Amniotic stem cell (primary cell): ENCODE measurements around the gene CDHR3.

ENCODE experiments used
- DNase-seq: peaks from one replicate; lab custom pipeline; 2025; lab: John Stamatoyannopoulos, UW

Gene CDHR3

DNA sequence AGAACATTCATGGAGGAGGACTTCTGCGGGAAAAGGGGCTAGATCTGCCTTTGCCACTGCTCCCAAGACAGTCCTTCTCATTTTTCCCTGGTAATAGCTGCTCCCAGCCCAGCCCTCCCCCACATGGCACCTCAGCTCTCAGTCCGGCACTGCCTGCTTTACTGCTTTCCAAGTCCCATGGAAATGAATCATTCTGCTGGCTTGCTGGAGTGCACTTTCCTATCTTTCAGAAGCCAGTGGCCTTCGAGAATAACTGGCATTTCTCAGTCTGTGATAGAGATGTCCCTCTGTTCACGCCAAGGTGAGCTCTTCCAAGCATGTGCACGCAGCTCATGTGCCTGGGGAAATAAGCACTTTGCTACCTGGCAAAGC lies 87.7 kb downstream of the CDHR3 start:
- peak; percentile 51 for DNase-seq

DNA sequence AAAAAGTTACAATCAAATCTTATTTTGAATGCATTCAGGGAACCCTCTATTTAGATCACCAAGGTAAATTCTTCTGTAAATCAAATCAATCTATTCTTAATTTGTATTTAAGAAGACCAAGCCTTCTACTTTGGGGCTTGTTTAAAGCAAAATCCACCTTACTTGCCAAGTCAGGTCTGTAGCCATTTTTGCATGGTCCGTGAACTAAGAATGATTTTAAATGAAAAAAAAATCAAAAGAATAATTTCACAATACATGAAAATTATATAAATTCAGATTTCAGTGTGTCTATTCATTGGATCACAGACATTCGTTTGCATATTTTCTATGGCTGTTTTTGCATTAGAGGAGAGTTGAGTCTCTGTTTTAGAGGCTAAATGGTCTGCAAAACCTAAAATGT lies 89.6 kb downstream of the CDHR3 start:
- no peak for DNase-seq

DNA sequence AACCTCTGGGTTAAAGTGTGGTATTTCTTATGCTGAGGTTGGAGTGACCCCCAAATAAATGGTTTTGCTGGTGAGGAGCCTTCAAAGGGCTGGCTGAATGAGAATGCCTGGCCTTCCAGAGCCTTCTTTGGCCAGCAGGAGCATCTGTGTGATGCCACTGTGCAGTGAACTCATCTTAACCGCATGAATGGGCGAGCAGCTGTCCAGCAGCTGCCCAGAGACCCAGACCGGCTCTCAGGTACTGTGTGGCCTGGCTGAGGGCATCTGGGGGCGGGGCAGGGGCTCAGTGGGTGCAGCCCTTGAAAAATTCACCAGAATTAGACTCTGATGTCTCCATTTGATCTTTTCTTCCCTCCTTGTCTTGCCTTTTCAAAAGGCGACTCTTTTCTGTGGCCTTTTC lies 90.0 kb downstream of the CDHR3 start:
- no peak for DNase-seq

DNA sequence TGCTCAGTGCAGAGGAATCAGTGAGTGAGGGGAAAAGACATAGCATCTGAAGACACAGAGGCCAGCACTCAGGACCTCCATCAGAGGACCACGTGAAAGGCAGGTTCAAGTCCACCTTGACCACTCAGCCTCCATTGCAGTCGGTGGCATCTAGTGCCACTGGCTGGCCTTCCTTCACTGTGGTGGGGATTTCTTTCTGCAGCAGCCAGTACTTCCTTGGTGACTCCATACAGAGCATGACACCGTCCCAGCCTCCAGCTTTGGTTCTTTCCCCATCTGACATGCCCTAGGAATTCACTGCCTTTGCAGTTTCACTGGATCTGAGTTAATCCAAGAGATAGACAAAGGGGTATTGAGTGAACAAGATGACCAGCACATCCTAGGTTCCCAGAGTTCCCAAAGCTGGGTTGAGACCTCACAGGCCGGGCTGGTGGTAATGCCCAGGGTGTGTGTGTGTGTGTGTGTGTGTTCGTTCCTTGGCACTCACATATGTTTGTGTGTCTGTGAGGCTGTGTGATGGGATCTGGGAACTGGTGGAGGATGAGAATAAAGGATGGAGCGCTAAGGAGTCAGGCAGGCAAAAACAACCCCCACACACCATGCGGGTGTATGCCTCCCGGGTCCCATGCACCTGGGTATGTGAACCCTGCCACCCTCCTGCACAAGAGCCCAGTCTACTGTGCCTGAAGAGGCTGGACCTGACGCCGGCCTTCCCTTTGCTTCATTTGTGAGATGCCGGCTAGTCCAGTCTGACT lies 91.3 kb downstream of the CDHR3 start:
- no peak for DNase-seq

DNA sequence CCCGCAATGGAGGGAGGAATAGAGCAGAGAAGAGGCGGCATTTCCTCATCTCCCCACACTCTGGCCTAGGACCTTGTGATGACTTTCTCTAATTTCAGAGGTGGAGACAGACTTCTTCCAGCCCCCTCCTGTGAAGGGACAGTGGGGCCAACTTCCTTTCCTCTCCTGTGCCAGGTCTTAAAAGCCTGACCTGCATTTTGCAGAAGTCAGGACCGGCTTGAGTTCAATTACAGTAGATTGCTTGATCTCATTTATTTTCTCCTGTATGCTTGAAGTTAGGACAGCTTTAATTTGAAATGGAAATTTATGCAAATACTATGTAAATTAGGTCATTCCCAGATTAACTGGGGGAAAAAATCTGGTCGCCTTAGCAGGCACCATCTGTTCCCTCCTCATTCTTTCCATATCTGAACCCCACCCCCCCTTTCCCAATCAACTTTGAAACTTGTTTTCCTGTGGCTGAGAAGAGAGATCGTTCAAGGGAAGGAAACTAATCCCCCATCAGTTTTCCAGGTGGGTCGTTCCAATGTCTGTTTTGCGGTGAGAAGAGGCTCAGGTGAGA lies 92.0 kb downstream of the CDHR3 start:
- no peak for DNase-seq

DNA sequence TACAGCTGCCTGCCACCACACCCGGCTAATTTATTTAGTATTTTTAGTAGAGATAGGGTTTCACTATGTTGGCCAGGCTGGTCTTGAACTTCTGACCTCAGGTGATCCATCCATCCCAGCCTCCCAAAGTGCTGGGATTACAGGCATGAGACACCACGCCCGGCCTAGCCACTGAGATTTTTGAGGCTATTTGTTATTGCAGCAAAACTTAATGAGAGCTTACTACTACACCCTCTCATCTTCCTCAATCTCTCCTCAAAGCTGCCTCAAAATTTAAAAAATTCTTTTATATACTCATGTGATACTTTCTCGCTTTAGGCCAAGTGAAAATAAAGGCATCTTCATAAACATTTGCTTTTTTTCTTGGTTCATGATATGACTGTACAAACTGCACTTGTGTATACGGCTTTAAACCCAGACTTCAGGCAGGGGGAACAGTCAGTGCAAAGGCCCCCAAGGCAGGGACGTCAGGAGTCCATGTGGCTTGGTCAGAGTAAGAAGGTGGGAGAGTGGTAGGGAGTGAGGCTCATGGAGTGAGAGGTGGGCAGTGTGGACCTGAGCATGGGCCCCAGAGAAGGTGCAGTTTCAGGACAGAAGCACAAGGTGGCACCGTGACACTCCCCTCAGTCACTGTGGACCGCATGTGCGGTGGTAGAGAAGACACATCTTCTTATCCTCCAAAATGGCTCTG lies 93.6 kb downstream of the CDHR3 start:
- peak; percentile 70 for DNase-seq

DNA sequence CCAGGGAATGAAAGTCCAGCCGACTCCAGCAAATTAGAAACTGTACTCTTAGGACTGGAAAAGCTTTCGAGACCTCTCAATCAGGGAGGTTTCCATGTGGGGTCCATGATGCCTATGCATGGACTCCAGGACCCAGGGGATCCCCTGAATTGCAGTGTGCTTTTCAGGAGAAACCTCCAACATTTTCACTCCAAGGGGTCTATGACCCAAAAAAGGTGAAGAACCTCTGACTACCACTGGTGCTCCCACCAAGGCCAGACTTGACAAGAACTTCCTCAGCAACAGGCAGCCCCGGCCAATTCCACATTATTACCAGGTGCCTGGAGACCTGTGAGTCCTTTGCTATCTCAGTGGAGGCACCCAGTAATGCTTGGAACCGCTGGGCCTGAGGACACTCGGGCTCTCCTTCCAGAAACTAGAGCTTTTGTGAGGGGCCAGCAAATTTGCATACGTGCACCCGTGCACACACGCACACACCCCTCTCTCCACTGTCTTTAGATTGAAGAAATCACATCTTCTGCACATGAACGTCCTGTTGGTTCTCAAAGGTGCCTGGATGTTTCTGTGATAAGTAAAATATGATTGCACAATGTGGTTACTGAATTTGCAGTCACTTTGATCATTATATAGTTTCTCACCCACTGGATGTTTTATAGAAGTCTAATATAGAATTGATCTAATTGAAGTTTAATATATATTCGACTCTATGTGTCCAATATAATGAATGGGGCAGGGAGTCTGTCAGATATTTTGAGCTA lies 94.3 kb downstream of the CDHR3 start:
- no peak for DNase-seq

DNA sequence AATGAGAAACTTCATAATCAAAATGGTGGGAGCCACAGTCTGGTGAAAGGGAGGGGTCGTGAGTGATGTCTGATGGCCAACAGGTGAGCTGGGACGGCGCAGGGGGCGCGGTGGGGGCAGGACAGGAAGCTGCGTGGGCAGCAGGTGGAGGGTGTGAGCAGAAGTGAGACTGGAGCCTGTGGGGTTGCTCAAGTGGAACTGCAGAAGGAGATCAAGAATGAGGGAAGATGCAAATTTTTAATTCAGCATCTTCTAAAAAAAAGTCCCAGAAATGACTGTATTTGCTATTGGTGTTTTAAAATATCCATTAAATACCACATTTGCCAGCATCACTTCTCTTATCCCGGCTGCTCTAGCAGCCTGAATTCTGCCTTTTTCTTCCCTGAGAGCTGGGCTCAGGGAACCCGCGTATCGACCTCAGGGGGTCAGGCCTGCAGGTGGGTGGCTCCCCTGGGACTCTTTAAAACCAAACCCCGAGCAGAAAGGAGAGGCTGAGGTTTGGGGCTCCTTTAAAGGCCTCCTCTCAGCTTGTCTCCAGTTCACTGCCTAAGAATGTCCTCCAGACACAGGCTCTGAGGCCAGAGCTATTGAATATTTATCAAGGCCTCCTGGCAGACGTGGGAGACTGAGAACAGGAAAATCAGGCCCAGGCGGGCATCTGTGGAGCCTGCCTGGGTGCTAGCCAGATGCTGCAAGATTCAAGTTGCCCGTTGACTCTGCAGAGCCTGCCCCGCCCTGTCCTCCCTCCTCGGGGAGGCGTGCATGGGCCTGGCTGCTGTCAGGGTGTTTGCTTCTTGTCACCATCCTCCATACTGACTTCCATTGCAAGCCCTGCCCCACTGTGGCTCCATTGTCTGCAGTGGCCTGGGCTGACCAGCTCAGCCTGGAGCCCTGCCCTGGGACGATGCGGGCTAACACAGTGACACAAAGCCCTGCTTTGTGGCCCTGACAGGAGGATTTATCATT lies 95.2 kb downstream of the CDHR3 start:
- DNase-seq, result no peak

DNA sequence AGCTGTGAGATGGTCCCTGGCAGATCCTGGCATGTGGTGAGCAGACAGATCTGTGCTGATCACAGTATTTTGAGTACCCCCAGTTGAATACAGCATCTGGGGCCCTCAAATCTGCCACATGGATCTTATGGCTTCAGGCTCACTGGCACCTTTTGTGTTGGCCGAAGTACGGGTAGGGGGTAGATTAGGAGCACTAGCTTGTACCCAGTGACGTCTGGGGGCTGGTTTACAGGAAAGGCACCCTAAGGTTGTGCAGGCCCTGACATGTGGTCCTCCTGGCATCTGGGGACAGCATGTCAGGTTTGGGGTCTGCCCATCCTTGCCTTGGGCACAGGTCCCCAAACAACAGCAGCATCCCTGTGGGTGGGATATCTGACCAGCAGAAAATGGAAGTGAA lies 95.9 kb downstream of the CDHR3 start:
- DNase-seq, result no peak

DNA sequence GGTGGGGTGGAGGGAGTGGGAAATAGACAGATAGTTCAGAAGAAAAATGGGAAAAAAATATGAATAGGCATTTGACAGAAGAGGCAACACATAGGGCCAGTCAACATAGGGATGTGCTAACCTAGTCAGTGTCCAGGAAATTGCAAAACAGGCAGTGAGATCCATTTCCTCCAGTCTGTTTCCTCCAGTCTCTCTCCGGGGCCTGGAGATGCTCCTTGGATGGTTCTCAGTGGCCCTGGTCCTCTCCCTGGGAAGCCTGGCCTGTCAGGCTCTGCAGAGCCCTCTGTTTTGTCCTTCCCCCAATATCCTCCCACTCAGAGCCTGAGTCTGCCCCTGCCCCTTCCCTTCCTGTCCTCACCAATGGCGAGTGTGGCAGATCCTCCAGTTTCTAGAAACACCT lies 96.5 kb downstream of the CDHR3 start:
- no peak for DNase-seq

DNA sequence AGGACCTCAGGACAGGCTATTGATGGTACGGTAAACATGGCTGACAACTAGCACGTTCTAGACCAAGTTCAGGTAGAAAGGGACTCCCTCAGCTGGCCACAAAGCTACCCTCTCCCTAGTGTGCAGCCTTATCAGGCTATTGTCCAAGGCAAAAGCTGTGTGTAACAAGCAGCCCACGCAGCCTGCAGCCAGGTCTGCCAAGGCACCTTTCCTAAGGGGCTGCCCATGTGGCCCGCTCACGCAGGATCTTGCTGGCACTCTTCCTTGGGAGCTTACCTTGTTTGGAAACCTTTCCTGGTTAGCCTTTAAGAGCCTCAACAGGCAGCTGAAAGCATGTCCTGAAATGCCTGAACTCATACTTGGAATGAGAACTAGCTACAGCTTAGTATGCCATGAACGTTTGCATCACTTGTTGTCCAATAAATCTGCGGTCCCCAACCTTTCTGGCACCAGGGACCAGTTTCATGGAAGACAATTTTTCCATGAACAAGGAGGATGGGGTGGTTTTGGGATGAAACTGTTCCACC lies 97.4 kb downstream of the CDHR3 start:
- DNase-seq, result no peak

DNA sequence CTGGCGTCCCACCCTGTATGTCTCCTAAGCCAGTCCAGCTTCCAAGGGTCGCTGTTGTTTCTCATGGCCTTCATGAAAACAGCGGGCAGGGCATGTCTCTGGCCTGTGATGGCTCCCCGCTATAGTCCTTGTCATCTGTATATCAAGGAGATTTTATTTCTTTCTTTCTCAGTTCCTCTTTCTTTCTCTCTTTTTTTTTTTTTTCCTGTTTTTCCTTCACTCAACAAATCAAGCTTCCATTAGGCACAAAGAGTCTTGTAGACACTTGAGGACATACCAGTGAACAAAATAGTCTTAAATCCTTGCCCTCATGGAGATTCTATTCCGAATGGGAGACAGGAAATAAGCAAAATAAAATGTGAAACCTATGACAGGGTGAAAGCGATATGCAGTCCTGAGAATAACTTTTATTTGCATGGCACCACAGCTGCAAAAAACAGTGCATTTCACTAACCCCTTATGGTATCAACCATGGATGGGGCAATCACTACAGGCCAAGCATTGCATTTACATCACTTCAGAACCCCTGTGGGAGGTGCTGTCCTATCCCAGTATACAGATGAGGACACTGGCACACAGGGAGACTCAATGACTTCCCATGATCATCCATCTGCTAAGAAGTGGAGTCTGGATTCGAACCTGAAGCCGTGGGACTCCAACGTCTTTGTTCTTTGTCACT lies 98.4 kb downstream of the CDHR3 start:
- DNase-seq, result no peak

DNA sequence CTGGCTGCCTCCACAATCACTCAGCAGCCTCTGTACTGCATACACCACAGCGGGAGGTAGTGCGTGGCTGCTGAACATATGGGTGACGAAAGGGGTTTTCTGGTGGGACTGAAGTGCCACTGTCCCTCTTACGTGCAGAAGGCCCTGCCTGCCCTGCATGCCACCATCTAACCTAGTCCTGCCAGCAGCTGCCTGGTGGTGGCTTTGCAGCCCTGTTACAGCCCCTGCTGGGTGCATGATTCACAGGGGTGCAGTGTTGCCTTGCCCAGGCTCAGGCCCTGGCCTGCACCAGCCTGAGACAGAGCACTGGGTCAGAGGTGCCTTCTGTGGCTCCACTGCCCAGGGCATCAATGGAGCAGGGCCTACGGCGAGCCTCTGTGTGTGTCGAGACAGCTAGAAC lies 98.9 kb downstream of the CDHR3 start:
- no peak for DNase-seq

DNA sequence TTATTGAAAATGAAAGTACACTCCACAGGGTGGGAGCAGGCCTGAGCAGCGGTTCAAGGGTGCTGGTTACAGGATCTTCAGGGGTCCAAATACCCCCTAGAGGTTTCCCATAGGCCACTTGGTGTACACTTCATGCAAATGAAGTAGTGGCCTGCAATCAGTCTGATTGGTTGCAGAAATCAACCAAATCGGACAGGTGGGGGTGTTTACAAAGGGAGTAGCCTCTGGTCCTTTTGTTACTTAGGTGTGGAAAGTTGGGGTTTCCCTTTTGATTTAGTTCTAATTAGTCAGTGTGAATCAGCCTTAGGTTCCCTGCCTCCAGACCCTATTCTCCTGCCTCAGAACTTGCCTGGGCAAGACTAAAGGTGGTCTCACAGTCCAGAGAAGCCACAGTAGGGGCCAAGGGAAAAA lies 99.5 kb downstream of the CDHR3 start:
- DNase-seq, result no peak

DNA sequence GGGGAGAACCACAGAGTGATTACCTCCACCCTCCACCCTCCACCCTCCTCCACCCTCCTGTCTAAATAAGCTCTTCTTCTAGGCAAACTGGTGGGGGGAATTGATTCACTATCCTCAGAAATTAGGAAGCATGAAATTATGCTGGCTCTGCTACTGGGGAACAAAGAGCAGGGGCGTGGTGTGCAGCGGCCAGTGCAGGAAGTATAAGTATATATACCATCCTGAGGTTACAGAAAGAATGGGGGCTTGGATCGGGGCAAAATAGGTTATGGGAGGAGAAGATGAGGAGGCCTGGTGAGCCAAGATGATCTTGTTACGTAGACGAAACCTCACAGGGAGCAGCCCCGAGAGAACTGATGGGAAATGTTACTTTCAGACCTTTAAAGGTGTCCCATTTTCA lies 100.0 kb downstream of the CDHR3 start:
- DNase-seq, result no peak

DNA sequence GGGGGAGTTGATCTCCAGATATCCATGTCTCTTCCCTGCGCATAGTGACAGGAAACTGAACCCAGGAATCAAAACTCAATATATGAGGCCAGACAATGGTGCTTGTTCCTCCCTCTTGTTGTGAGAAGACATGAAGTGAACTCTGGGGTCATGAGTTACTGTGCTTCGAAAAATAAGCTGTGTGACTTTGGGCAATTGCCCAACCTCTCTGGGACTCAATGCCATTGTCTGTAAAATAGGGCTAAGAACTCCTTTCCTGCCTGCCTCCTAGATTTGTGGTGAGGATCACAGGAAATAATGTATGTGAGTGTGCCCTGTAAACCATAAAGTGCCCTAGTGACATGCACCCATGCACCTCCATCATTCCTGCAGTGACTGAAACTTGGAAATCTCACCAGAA lies 100.6 kb downstream of the CDHR3 start:
- no peak for DNase-seq

DNA sequence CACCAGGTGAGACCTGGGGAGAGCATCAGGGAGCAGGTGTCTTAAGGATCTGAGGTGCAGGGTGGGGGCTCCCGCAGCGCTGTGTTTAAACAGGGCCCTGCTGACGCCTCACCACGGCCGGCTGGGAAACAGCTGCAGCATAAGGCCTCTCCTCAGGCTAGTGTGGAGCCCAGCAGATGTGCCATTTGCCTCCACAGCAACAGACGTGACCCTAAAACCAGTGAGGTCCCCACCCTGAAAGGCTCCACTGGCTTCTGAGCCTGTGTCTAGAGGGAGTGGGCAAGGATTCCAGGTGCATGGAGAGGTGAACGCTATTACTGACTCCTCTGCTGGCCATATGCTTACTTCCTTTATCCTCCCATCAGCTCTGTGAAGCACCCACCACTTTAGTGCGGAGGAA lies 101.3 kb downstream of the CDHR3 start:
- no peak for DNase-seq

DNA sequence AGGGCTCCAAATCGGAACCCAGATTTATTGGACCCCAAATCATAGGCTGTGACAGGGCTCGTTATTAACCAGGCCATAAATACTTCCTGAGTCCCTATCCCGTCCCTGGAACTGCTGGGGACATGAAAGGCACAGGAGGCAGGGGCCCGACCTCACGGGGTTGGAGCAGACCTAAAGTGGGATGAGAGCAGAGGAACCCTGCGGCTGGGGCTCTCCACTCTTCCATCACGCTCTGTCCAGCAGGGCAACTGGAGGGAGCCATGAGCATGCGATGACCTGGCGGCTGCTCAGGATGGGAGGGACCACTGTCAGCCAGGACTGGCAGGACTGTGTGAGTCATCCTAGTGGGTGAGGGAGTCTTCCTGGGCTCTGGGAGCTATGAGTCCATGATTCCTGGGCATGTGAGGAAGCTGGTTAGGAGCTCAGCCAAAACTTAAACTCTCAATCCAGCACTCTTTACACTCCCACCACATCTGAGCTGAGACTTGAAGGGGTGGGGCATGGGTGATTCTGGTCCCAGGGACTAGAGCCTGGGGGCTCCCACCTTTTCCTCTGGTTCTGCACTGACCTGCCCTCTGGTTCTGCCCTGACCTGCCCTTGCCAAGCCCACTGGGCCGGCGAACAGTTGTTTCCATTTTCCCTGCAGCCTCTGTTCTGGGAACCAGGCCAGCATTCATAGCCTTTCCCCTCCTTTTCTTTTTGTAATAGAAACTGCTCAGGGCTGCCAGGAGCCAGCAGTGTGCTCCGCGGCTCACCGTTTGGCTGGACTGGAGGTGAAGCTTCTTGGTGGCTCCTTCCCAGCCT lies 101.9 kb downstream of the CDHR3 start:
- DNase-seq, result peak; percentile 92

DNA sequence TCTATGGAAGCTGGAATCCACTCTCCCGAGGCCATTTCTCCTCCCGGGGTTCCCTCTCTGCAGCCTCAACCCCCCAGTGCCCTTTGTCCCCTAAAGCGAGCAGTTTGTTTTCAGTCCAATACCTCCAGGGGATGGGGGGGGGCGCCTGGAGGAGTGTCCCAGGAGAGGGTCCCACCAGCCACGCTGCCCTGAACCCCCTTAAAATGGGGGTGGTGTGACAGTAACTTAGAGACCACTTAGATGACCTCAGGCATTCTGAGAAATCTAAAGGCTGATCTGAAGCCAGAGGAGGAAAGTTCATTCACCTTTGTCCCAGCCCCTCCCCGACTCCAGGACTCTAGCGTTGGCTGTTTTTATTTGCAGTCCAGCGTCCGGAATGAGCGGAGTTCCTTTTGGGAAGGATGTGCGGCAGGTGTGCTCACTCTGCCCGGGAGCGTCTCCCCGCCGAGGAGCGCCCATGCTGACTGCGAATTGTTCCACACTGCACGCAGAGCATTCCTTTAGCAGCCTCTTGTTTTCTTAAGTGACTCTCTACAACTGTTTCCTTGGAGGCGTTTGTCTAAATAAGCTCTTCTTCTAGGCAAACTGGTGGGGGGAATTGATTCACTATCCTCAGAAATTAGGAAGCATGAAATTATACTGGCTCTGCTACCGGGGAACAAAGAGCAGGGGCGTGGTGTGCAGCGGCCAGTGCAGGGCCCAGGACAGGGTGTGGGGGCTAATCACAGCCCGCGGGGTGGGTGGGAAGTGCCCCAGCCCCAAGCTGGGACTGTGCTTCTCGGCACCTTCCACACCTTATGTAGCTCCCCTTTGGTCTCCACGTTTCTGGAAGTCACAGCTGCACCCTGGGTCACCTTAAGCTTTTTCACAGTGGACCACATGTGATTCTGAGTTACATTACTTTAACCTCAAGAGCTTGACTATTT lies 102.8 kb downstream of the CDHR3 start:
- peak; percentile 31 for DNase-seq
